A549 treated with ZK216348 at 1 μM for 4 hours (cell line): ENCODE data around the gene BRDT. TPM values are rescaled to one million over a fixed set of nuclear protein-coding genes. Genes with fewer than 3 reads are reported as not detected.

Experiments
- total RNA-seq: library from RNA; stranded (reverse); fragments of 200-300 nt; extraction: Qiagen RNA extraction; gene quantifications from 5 replicates; pipeline ENCODE4 v1.2.3, GENCODE V29; 2022; ENCODE audit warnings: low read depth

Gene BRDT
- total RNA-seq: not detected in 5 replicates

GRCh38 chr1:91949356-91949699 lies at the start of gene BRDT:
TSS of gene BRDT (plus strand) at chr1:91949401. CDS start at chr1:91962755, 13,354 bp downstream.

Other genes with a start within 250 kb of the BRDT start
- 2.4 to 4.4 TPM (median 4.1 TPM) in 5 replicates for gene TGFBR3, start 63.2 kb upstream of the BRDT start, total RNA-seq
- 0.27 to 0.88 TPM (median 0.47 TPM) in 5 replicates for gene EPHX4, start 80.6 kb downstream of the BRDT start, total RNA-seq
- not detected in 5 replicates for gene SETSIP, start 126.0 kb downstream of the BRDT start, total RNA-seq
- gene BTBD8, start 130.9 kb downstream of the BRDT start, total RNA-seq: 0.25 to 1.1 TPM (median 1.0 TPM) in 5 replicates